Amniotic epithelial cell (primary cell): Measurements from ENCODE around the gene FLRT1.

Experiments used
- DNase-seq: peaks from one replicate; pipeline ENCODE4 v3.0.0-alpha.2; 2010; ENCODE audit warnings: low read depth

FLRT1 gene

GRCh38 chr11:64065712-64066111 lies 30.0 kb downstream of the FLRT1 start:
- no peak for DNase-seq

- DNase-seq: no peak
Measured at GRCh38 chr11:64067230-64067993, 31.7 kb downstream of the FLRT1 start.

GRCh38 chr11:64068705-64069400 lies 33.1 kb downstream of the FLRT1 start:
- no peak for DNase-seq

GRCh38 chr11:64069401-64070313 lies 33.9 kb downstream of the FLRT1 start:
- no peak for DNase-seq

- no peak for DNase-seq
Measured at GRCh38 chr11:64070314-64070681, 34.6 kb downstream of the FLRT1 start.

- no peak for DNase-seq
Measured at GRCh38 chr11:64071849-64072248, 36.1 kb downstream of the FLRT1 start.

- DNase-seq: no peak
Measured at GRCh38 chr11:64072403-64072802, 36.7 kb downstream of the FLRT1 start.

- no peak for DNase-seq
Measured at GRCh38 chr11:64072871-64073270, 37.1 kb downstream of the FLRT1 start.

GRCh38 chr11:64073542-64073941 lies 37.8 kb downstream of the FLRT1 start:
- DNase-seq: no peak

- peak; percentile 33 for DNase-seq
Measured at GRCh38 chr11:64074239-64074638, 38.5 kb downstream of the FLRT1 start.

- no peak for DNase-seq
Measured at GRCh38 chr11:64076758-64077157, 41.0 kb downstream of the FLRT1 start.

- no peak for DNase-seq
Measured at GRCh38 chr11:64077607-64078006, 41.9 kb downstream of the FLRT1 start.

GRCh38 chr11:64078284-64078683 lies 42.6 kb downstream of the FLRT1 start:
- DNase-seq: no peak

- DNase-seq: no peak
Measured at GRCh38 chr11:64078905-64079304, 43.2 kb downstream of the FLRT1 start.

- DNase-seq: no peak
Measured at GRCh38 chr11:64080390-64080789, 44.7 kb downstream of the FLRT1 start.

GRCh38 chr11:64081745-64082442 lies 46.2 kb downstream of the FLRT1 start:
- no peak for DNase-seq

- peak; percentile 21 for DNase-seq
Measured at GRCh38 chr11:64083398-64084080, 47.8 kb downstream of the FLRT1 start.

GRCh38 chr11:64084146-64084950 lies 48.6 kb downstream of the FLRT1 start:
- no peak for DNase-seq

- DNase-seq: no peak
Measured at GRCh38 chr11:64084951-64085710, 49.4 kb downstream of the FLRT1 start.
